GM19452 (cell line): ENCODE data around the gene IMP3.
"Not testable (repeated sequence)": the region's sequence is repeated elsewhere in the genome, so short reads cannot be mapped to it uniquely, and the experiment has no call there.

Experiments
- ATAC-seq: cut with Tn5 transposase; IDR thresholded peaks from one replicate; pipeline ENCODE4 v1.9.1; 2021; ENCODE audit not compliant: unreplicated experiment

The IMP3 gene

GRCh38 chr15:75651810-75652543, 12.0 kb upstream of the IMP3 start:
- ATAC-seq, result no peak

DNA sequence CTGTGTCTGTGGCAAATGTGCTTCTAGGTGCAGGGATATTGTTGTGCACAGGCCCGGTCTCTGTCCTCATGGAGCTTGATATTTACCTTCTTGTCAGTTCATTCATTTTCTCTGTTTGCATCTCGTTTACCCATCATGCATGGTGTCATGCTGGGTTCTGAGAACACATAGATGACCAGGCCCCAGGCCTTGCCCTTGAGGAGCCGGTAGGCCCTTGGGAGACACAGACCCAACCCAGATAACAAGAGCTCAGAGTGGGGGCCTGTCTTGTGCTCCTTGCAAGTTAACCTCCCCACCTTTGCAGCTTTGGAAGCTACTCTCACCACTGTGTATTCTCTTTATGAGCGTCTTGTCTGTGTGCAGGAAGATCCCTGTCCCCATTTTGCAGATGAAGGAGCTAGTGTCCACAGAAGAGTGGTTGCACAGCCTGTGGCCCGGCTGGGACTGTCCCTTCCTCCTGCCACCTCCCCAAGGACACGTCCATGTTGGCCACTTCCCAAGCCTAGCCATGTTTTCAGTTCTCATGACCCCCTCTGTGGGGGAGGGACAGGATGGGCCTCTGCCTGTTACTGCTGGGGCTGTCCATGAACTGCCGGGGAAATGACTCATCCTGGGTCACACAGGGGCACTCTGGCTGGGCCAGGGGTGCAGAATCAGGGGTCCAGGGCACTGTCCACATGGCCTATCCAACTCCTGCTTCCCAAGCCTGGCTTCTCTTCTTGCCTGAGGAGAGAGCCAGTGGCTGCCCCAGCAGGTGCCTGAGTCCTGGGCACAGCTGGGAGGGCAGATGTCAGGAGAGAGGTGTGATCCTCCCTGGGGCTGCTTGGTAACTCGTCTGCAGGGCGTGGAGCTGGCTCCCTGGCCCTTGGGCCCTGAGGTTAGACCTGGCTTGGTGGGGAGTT, 11.1 kb upstream of the IMP3 start:
- no peak for ATAC-seq

- no peak for ATAC-seq
Observed at GRCh38 chr15:75649848-75650247, 9.8 kb upstream of the IMP3 start.

GRCh38 chr15:75649045-75649761, 9.2 kb upstream of the IMP3 start:
- no peak for ATAC-seq

GRCh38 chr15:75648156-75649000, 8.4 kb upstream of the IMP3 start:
- no peak for ATAC-seq

GRCh38 chr15:75647370-75648155, 7.5 kb upstream of the IMP3 start, which contains the start of gene SNX33:
SNX33 (plus strand) TSS chr15:75647912; CDS start chr15:75649103, 1,191 bp downstream.
- no peak for ATAC-seq

GRCh38 chr15:75646944-75647364, 6.9 kb upstream of the IMP3 start:
- ATAC-seq, result no peak

DNA sequence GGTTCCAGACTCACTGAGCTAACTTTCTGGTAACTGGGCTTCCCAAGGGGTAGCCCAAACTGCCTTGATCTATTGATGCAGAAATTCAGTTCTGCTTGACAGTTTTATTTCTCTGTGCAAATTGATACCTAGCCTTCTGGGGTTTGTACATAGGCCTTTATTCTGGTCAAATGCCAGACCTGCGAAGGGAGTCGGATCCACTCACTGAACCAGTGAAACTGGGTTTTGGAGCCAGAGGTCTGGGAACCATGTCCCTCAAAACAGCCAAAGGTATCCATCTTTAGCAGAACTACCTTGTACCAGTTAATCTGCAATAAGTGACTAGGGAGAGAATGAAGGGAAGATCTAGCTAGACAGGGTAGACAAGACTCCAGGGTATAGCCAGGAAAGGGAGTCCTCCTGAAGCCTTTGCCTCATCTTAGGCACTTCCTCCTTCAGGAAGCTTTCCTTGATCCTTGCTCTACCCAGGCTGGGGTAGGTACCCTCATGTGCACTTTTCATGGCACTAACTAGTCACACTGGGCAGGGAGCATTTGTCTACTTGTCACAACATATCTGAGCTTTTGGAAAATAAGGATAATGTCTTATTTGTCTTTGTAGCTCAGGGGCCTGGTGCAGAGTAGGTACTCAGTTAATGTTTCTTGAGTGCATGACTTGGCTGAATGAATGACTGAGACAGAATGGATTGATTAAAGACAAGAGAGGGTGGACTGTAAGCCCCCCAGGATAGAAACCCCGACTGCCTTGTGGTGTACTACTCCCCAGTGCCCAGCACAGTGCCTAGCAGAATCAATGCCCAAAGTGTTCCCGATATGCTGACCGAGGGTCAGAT, 6.3 kb upstream of the IMP3 start:
- ATAC-seq, result no peak

GRCh38 chr15:75644376-75644775, 4.4 kb upstream of the IMP3 start:
- ATAC-seq, result no peak

DNA sequence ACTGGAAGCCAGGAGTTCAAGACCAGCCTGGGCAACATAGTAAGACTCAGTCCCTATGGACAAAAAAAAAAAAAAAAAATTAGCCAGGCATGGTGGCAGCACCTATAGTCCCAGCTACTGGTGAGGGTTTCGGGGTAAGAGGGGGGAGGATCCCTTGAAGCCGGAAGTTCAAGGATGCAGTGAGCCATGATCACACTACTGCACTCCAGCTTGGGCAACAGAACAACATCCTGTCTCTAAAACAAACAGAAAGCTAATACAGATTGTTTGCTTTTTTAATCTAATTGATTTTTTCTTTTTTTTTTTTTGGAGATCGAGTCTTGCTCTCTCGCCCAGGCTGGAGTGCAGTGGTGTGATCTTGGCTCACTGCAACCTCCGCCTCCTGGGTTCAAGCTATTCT, 1.6 kb upstream of the IMP3 start:
- no peak for ATAC-seq

GRCh38 chr15:75641179-75641503, 1.1 kb upstream of the IMP3 start:
- no peak for ATAC-seq

DNA sequence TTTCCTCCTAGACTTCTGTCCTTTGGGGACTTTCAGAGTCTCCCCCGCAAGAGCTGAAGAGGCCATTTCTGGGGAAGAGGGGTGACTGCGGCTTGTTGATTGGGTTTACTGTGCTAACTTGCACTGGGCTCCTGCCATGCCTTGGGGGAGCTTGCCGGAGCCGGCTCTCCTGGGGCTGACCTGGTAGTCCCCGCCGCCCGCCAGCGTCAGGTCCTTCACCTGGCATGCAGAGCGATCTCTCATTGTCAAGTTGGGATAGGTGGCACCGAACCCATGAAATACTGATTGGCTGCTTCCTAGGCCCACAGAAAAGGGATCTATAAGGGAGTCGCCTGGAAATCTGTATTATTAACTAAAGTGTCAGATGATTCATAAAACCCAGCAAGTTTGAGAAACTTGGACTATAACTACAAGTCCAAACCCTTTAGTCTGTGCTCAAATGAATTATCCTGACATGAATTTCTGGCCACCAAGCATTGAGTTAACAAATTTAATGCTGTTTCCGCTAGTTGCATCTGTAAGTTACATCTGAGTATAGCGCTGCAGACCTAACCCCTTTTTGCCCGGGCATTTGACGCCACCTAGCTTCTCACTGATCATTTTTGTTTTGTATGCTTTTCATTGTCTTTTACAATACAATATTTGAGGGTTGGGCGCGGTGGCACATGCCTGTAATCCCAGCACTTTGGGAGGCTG, 607 bp upstream of the IMP3 start:
- peak; percentile 22 for ATAC-seq

GRCh38 chr15:75639191-75639708, 774 bp downstream of the IMP3 start:
- no peak for ATAC-seq

- ATAC-seq, result no peak
Observed at GRCh38 chr15:75637245-75638009, 2.6 kb downstream of the IMP3 start.

DNA sequence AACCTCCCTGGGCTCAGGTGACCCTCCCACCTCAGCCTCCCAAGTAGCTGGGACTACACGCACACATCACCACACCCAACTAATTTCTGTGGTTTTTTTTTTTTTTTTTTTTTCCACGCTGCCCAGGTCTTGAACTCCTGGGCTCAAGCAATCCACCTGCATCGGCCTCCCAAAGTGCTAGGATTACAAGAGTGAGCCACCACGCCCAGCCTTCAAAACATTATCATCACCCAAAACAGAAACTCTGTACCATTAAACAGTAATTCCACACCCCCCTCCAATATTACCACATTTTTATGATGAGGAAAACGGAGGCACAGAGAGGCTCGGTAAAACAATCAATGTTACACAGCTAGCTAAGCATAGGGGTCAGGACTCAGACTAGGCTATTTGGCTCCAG, 4.0 kb downstream of the IMP3 start:
- no peak for ATAC-seq

DNA sequence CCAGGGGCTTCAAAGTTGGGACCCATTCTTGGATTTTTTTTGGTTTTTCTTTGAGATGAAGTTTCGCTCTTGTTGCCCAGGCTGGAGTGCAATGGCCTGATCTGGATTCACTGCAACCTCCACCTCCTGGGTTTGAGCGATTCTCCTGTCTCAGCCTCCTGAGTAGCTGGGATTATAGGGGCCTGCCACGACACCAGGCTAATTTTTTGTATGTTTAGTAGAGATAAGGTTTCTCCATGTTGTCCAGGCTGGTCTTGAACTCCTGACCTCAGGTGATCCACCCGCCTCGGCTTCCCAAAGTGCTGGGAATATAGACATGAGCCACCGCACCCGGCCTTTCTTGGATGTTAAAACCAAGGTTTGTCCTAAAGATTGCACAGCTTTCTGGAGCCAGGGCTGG, 6.1 kb downstream of the IMP3 start:
- not testable (repeated sequence) for ATAC-seq

DNA sequence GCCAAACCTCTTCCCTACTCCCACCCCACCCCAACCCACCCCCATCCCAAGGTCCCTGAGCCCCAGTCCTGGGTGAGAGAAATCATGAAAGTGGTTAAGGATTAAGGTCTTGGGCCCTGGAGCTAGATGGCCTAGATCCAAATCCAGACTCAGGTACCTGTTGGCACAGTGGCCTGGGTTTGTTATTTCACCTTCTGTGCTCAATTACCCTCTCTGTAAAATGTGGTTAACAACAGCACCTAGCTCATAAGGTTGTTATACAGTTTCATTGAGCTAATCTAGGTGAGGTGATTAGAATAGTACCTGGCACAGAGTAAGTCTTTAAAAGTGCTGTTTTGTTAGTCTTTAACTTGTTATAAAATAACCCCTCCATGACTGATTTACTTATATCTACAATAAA, 8.1 kb downstream of the IMP3 start:
- ATAC-seq, result no peak
